Measurements from ENCODE around the gene MYLK4. TPM values are rescaled to one million over a fixed set of nuclear protein-coding genes. Genes with fewer than 3 reads are reported as not detected.

MYLK4 gene
- 0.49 TPM for total RNA-seq (ENCODE audit: unreplicated experiment)
- long read RNA-seq: 0 reads

DNA sequence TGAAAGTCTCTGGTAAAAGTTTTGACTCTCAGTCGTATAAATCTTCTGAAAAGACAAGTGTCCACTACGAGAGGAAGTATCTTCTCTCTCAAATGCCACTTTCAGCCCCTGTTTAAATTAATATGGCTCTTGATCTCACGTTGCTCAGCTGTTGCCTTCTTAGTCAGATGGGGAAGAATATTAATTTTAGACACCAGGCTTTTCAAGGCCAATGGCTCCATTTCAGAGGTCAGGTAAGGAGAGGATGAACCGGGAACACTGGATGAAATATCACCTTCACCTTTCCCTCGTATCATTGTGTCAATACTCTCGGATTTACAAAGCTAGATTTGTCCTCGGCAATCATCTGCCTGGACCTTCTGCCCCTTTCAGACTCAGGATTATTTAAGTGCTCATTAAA, at the start of gene MYLK4:
Gene MYLK4, minus strand, starts transcription at position 91 of the 400 bp plus-strand sequence. CDS start 1,628 bp downstream, outside the sequence.
- TF ChIP-seq, protein P1, sequence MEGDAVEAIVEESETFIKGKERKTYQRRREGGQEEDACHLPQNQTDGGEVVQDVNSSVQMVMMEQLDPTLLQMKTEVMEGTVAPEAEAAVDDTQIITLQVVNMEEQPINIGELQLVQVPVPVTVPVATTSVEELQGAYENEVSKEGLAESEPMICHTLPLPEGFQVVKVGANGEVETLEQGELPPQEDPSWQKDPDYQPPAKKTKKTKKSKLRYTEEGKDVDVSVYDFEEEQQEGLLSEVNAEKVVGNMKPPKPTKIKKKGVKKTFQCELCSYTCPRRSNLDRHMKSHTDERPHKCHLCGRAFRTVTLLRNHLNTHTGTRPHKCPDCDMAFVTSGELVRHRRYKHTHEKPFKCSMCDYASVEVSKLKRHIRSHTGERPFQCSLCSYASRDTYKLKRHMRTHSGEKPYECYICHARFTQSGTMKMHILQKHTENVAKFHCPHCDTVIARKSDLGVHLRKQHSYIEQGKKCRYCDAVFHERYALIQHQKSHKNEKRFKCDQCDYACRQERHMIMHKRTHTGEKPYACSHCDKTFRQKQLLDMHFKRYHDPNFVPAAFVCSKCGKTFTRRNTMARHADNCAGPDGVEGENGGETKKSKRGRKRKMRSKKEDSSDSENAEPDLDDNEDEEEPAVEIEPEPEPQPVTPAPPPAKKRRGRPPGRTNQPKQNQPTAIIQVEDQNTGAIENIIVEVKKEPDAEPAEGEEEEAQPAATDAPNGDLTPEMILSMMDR (IDR thresholded peaks at IDR 0.05; ENCODE audit: partially characterized antibody, unreplicated experiment): no peak
- Mint-ChIP-seq H3K36me3 (ENCODE audit: unreplicated experiment) (no peaks in the 10 kb centered on the region), H3K27me3 (ENCODE audit: unreplicated experiment) (no peaks in the 10 kb centered on the region), H3K27ac (ENCODE audit: unreplicated experiment) (no peak within 1 kb of the TSS), H3K9me3 (ENCODE audit: unreplicated experiment) (no peaks in the 10 kb centered on the region), H3K4me1 (ENCODE audit: low read depth, unreplicated experiment) (peaks cover 2% of the 10 kb centered on the region), H3K4me3 (ENCODE audit: unreplicated experiment) (no peak within 1 kb of the TSS)
- no peak for DNase-seq

DNA sequence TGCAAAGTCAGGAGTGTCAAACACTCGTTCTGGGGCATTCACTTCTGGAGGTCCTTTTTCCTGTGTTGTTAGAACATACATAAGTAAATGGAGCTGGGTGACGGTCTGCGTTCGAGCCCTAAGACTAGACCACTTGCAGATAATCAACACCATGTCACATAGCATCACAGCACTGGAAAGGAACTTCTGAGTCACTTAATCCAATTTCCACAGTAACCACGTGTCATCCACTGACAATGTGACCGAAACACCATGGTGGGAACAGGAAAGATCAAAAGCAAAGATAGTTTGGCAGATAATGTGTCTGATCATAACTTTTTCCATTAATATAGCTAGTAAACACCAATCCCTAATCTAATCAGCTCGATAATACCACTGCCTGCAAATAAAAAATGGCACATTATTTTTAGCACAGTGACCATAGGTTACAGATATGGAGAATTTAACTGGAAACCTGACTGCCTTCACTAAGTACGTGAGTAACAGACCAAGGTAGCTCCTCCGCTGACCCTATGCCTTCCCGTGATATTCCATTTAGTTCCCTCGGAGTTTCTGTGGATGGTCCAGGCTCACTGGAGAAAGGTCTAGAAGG, 49.3 kb upstream of the MYLK4 start:
- H3K4me3 Mint-ChIP-seq (ENCODE audit: unreplicated experiment): no peak overlapping the region
- peaks cover 4% of the 10 kb centered on the region for H3K9me3 Mint-ChIP-seq (ENCODE audit: unreplicated experiment)
- TF ChIP-seq, protein P1 (IDR thresholded peaks at IDR 0.05; ENCODE audit: partially characterized antibody, unreplicated experiment): no peak
- no peaks in the 10 kb centered on the region for H3K36me3 Mint-ChIP-seq (ENCODE audit: unreplicated experiment)
- no peaks in the 10 kb centered on the region for H3K27me3 Mint-ChIP-seq (ENCODE audit: unreplicated experiment)
- no peak overlapping the region for H3K27ac Mint-ChIP-seq (ENCODE audit: unreplicated experiment)
- DNase-seq: no peak
- peaks cover 7% of the 10 kb centered on the region for H3K4me1 Mint-ChIP-seq (ENCODE audit: low read depth, unreplicated experiment)

DNA sequence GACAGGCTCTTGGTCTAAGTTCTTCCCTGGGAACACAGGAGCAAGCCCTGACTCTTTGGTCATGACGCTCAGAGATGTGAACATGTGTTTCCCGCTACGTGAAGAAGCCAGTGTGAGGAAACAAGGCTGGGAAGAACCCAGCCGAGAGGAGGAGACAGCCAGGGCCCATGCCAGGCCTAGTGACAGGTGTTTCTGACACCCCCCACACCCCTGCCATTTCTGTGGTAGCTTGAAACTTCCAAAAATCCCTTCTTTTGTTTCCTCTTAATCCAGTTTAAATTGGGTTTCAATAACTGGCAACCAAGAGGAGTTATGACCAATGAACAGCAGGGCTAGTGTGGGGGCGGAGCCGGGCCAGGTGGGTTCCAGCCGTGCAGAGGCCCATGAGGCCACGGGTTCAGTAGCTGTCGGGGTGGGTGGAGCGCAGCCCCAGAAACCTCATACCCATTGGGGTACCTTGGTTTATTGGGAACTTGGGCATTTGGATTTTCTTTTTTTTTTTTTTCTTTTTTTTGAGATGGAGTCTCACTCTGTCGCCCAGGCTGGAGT, 47.9 kb upstream of the MYLK4 start:
- no peaks in the 10 kb centered on the region for H3K27me3 Mint-ChIP-seq (ENCODE audit: unreplicated experiment)
- no peak overlapping the region for H3K27ac Mint-ChIP-seq (ENCODE audit: unreplicated experiment)

DNA sequence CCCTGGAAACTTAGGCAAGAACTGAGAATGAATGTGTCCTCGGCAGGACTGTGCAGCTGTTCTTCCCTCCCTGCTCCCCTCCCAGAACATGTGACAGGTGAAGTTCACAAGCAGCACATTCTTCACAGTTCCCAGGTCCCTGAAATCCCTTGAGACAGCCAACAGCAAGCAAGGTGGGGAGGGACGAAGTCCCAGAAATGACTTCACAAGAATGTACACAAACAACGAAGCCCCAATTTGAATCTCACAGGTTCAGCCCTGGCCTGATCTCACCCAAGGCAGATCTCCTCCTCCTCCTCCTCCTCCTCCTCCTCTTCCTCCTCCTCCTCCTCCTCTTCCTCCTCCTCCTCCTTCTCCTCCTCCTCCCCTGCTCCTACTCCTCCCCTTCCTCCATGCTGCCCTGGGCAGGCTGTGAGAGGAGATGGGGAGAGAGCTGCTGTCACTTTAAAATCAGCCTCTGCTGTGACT, 46.9 kb upstream of the MYLK4 start:
- Mint-ChIP-seq H3K4me1 (ENCODE audit: low read depth, unreplicated experiment) (peaks cover 18% of the 10 kb centered on the region), H3K27ac (ENCODE audit: unreplicated experiment) (no peak overlapping the region), H3K27me3 (ENCODE audit: unreplicated experiment) (no peaks in the 10 kb centered on the region), H3K4me3 (ENCODE audit: unreplicated experiment) (no peak overlapping the region), H3K36me3 (ENCODE audit: unreplicated experiment) (no peaks in the 10 kb centered on the region), H3K9me3 (ENCODE audit: unreplicated experiment) (peaks cover 2% of the 10 kb centered on the region)
- TF ChIP-seq, protein P1 (IDR thresholded peaks at IDR 0.05; ENCODE audit: partially characterized antibody, unreplicated experiment): no peak
- no peak for DNase-seq

More for the DNA sequence above, 47.9 kb upstream of the MYLK4 start:
- TF ChIP-seq, protein P1 (IDR thresholded peaks at IDR 0.05; ENCODE audit: partially characterized antibody, unreplicated experiment): no peak
- Mint-ChIP-seq H3K9me3 (ENCODE audit: unreplicated experiment) (peaks cover 4% of the 10 kb centered on the region), H3K4me1 (ENCODE audit: low read depth, unreplicated experiment) (peaks cover 12% of the 10 kb centered on the region), H3K4me3 (ENCODE audit: unreplicated experiment) (no peak overlapping the region), H3K36me3 (ENCODE audit: unreplicated experiment) (no peaks in the 10 kb centered on the region)
- DNase-seq: no peak

DNA sequence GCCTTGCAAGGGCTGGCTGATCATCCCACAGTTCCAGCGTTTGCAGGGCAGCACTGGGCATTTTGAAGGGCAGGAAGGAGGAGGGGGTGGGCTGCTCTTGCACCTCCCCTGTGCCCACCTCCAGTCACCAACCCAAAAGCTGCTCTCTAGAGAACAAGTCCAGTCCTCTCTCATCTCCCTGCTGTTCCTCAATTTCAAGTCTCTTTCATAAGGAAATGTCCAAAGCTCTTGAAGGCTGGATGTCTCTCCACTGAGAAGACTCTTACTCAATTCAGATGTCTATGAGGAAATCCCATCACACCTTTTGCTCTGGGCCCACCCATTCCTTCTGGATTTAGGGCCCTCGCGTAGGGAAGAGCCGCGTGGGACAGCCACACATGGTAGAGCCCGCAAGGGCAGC, 46.1 kb upstream of the MYLK4 start:
- DNase-seq: no peak
- Mint-ChIP-seq H3K27ac (ENCODE audit: unreplicated experiment) (no peak overlapping the region), H3K4me1 (ENCODE audit: low read depth, unreplicated experiment) (peaks cover 20% of the 10 kb centered on the region), H3K27me3 (ENCODE audit: unreplicated experiment) (no peaks in the 10 kb centered on the region), H3K36me3 (ENCODE audit: unreplicated experiment) (no peaks in the 10 kb centered on the region), H3K9me3 (ENCODE audit: unreplicated experiment) (peaks cover 2% of the 10 kb centered on the region), H3K4me3 (ENCODE audit: unreplicated experiment) (no peak overlapping the region)
- TF ChIP-seq, protein P1 (IDR thresholded peaks at IDR 0.05; ENCODE audit: partially characterized antibody, unreplicated experiment): no peak
